SU-DHL-6 (cell line): Measurements from ENCODE around the gene PHKB.

Source experiments
- CTCF ChIP-seq: fragments of 200-600 bp; sonication (generic); IDR thresholded peaks from one replicate; pipeline ENCODE4 v1.5.1; 2017; ENCODE audit warnings: antibody characterized with exemption, mild to moderate bottlenecking, low read length, moderate library complexity; ENCODE audit not compliant: insufficient read depth, poor library complexity, severe bottlenecking
- EZH2phosphoT487 ChIP-seq: fragments of 200-600 bp; sonication (generic), shearing (Covaris generic); conservative IDR thresholded peaks from 2 replicates; pipeline ENCODE4 v1.6.1; 2018; ENCODE audit warnings: mild to moderate bottlenecking, antibody characterized with exemption, low read length, moderate library complexity, mixed read lengths

DNA sequence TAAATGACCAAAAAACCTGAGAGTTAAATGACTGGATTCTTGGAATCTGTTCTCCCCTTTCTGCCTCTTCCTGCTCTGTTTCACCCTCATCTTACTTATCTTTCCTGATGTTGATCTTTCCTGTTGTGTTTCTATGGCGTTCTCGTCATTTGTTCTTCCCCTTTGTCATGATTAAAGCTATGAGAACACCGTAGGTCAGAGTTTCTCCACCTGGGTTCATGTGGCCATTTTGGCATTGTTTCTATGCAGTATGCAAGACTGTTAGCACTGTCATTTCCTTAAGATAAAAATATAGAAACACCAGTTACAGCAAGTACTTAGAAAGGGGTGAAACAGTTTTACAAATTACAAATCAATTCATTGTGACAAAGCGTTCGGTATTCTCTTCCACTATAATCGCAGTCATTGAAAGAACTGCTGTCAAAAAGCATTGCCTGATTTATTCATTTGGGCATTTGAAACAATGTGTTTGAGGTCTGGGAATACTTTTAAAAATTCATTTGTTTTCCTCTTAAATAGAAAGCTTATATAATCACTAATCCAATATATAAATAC lies 166.0 kb downstream of the PHKB start:
- no peak for TF ChIP-seq CTCF
- no peak for TF ChIP-seq EZH2phosphoT487
